Transverse colon (tissue), 4 donors: ENCODE data around the gene CD22. TPM values are rescaled to one million over a fixed set of nuclear protein-coding genes. Genes with fewer than 3 reads are reported as not detected.
"Not testable (repeated sequence)": the region's sequence is repeated elsewhere in the genome, so short reads cannot be mapped to it uniquely, and the experiment has no call there.

Source experiments
- DNase-seq: peaks from one replicate; pipeline ENCODE4 v3.0.0-alpha.2; 2019
- H3K27ac ChIP-seq, 4 donors: fragments of 200-600 bp; sonication (generic); 2 replicates each; pipeline ENCODE4 v1.5.1; 2016 to 2018; ENCODE audit warnings: inconsistent platforms in 4 of 4
- H3K27me3 ChIP-seq: fragments of 200-600 bp; sonication (generic); 2 replicates; pipeline ENCODE4 v1.5.1; 2017; ENCODE audit warnings: inconsistent platforms
- H3K36me3 ChIP-seq, 4 donors: fragments of 200-600 bp; sonication (generic); 2 replicates each; pipeline ENCODE4 v1.5.1; 2017 to 2019; ENCODE audit warnings: inconsistent platforms in 4 of 4
- H3K4me1 ChIP-seq, 4 donors: fragments of 200-600 bp; sonication (generic); 2 replicates each; pipeline ENCODE4 v1.5.1; 2017 to 2020; ENCODE audit warnings: inconsistent platforms in 4 of 4
- H3K4me3 ChIP-seq, 4 donors: fragments of 200-600 bp; sonication (generic); 1 replicate in 1 of 4; 2 replicates in 3 of 4; pipeline versions ENCODE4 v1.5.1 to v1.6.1; 2017 to 2019; ENCODE audit warnings: inconsistent platforms in 4 of 4
- H3K9me3 ChIP-seq, 2 donors: fragments of 200-600 bp; sonication (generic); 2 replicates each; pipeline ENCODE4 v1.5.1; 2017 to 2019; ENCODE audit warnings: inconsistent platforms in 2 of 2
- EP300 ChIP-seq: sonication (generic); formaldehyde crosslinking; IDR thresholded peaks from one replicate; pipeline ENCODE4 v1.6.1; 2017; ENCODE audit warnings: antibody characterized with exemption, low read depth
- POLR2A ChIP-seq: fragments of 450-650 bp; IDR thresholded peaks from one replicate; pipeline ENCODE4 v1.6.1; 2016; ENCODE audit warnings: antibody characterized with exemption, mild to moderate bottlenecking, moderate library complexity
- POLR2AphosphoS5 ChIP-seq, 3 donors: sonication (generic); formaldehyde crosslinking; IDR thresholded peaks; one replicate each; pipeline ENCODE4 v1.6.1; 2016; ENCODE audit warnings: antibody characterized with exemption in 3 of 3
- WGBS, 2 donors: methylation state at CpG; one replicate each; pipeline ENCODE4 v1.1.5; 2018; ENCODE audit warnings: low coverage in 1 of 2; 5-methylcytosine and 5-hydroxymethylcytosine counted together
- in situ Hi-C, 4 donors: fragments of 200-750 bp; cut with MboI; loops; one replicate each; pipeline versions ENCODE4 v1.15.0 to v1.15.1; 2017; ENCODE audit warnings: low sequenced_read_pairs in 3 of 4, low pct_ligation_motif_present in 1 of 4, low pct_unique_long_range_greater_than_20kb in 1 of 4
- intact Hi-C: fragments of 100-400 bp; cut with DNase I; formaldehyde crosslinking; loops from one replicate; pipeline ENCODE4 v1.15.1; 2023; ENCODE audit warnings: low total_unique reads
- total RNA-seq, 4 donors: library from RNA; depleted of rRNA; stranded (reverse); fragments of >200 nt; gene quantifications; one replicate each; pipeline ENCODE4 v1.1.0, GENCODE V29; 2016
- TF ChIP-seq, protein P1 (sequence below), 5 experiments: fragments of 200-600 bp in 3 of 5; fragments of 450-650 bp in 2 of 5; sonication (generic) in 3 of 5; IDR thresholded peaks; 1 replicate in 2 of 5; 2 replicates in 3 of 5; pipeline ENCODE4 v1.5.1; 2016 to 2017; ENCODE audit warnings: antibody characterized with exemption in 5 of 5, inconsistent platforms in 3 of 5, mild to moderate bottlenecking in 2 of 5, moderate library complexity in 1 of 5

CD22 gene
- total RNA-seq, 4 donors from 2014 or later: 4.4 to 27.7 (median 21.1) TPM; not detected in 1

DNA sequence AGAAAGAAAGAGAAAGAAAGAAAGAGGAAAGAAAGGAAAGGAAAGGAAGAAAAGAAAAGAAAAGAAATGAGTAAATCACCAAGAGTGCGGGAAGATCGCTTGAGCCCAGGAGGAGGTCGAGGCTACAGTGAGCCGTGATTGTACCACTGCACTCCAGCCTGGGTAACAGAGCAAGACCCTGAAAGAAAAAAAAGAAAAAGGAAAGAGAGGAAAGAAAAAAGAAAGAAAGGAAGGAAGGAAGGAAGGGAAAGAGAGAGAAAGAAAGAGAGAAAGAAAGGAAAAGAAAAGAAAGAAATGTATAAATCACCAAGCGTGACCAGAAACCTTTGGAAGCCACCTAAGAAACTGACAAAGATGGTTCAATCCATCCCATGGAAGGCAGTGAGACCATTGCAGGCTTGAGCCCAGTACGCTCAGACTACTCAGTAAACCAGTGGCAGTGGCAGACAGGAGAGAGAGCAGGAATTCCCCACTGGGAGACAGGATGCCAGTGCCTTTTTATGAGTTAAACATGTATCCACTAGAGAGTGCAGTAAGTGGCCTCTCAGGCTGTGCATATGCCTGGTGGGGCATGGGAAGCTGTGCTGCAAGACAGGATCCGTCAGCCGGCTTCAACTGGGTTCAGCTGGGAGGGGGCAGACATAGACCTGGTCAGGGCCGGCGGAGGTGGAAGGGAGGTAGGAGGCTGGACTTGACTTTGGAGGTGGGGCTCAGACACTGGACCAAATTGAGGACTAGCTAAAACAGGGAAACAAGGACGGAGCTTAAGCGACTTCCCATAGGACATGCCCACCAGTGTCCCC lies 46.7 kb downstream of the CD22 start:
- Histone ChIP-seq H3K9me3 (no peaks in the 10 kb centered on the region), H3K4me3 (no peak overlapping the region), H3K27ac (no peak overlapping the region), H3K4me1 (peaks cover 0 to 8% (median 2%) of the 10 kb centered on the region in 4 donors), H3K36me3 (no peaks in the 10 kb centered on the region), H3K27me3 (no peaks in the 10 kb centered on the region)
- intact Hi-C loops (no loop called here), in situ Hi-C loops (no loop called here)
- WGBS, 2 donors: 90 to 92% methylated on average over 11 to 12 of the region's 12 CpGs
- DNase-seq: no peak
- TF ChIP-seq EP300 (no peak), POLR2AphosphoS5 (IDR thresholded peaks at IDR 0.05) (no peak), POLR2A (no peak)
- TF ChIP-seq, protein P1, sequence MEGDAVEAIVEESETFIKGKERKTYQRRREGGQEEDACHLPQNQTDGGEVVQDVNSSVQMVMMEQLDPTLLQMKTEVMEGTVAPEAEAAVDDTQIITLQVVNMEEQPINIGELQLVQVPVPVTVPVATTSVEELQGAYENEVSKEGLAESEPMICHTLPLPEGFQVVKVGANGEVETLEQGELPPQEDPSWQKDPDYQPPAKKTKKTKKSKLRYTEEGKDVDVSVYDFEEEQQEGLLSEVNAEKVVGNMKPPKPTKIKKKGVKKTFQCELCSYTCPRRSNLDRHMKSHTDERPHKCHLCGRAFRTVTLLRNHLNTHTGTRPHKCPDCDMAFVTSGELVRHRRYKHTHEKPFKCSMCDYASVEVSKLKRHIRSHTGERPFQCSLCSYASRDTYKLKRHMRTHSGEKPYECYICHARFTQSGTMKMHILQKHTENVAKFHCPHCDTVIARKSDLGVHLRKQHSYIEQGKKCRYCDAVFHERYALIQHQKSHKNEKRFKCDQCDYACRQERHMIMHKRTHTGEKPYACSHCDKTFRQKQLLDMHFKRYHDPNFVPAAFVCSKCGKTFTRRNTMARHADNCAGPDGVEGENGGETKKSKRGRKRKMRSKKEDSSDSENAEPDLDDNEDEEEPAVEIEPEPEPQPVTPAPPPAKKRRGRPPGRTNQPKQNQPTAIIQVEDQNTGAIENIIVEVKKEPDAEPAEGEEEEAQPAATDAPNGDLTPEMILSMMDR (IDR thresholded peaks at IDR 0.05): no peak

DNA sequence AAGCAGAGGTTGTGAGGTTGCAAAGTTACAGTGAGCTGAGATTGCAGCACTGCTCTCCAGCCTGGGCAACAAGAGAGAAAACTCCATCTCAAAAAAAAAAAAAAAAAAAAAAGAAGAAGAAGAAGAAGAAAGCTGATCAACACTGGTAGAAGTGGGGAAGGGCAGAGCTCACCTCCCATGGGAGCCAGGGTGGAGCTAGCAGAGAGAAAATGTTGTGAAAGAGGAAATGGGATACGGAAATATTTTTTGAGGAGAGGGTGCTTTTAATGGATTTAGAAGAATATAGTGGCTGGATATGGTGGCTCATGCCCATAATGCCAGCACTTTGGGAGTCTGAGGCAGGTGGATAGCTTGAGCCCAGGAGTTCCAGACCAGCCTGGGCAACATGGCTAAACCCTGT lies 48.7 kb downstream of the CD22 start:
- H3K4me1 ChIP-seq: peaks cover 0 to 8% (median 2%) of the 10 kb centered on the region in 4 donors
- in situ Hi-C loops: no loop called here

DNA sequence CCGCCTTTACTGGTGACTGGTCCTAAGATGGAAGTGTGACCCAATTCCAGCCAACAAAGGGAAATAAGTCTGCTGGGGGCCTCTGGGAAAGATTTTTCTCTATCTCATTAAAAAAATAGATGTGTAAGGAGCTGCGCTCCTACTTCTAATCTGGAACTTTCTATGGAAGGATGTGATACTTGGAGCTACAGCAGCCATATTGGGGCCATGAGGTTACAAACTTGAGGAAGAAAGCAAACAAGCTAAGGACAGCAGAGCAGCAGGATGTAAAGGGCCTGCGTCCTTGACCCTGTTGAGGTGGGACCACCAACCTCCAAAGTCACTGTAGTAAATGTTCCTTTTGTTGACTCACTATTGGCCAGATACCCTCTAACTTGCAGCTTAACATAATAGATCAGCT lies 49.4 kb downstream of the CD22 start:
- DNase-seq: no peak
- H3K36me3 ChIP-seq: no peaks in the 10 kb centered on the region

More for the DNA sequence above, 48.7 kb downstream of the CD22 start:
- Histone ChIP-seq H3K27ac (no peak overlapping the region), H3K27me3 (no peaks in the 10 kb centered on the region), H3K4me3 (no peak overlapping the region), H3K36me3 (no peaks in the 10 kb centered on the region), H3K9me3 (no peaks in the 10 kb centered on the region)
- WGBS, 2 donors: 14 to 63% methylated on average over 1 of the region's 1 CpG
- intact Hi-C loops: no loop called here
- TF ChIP-seq, protein P1 (IDR thresholded peaks at IDR 0.05): no peak
- TF ChIP-seq EP300 (no peak), POLR2AphosphoS5 (IDR thresholded peaks at IDR 0.05) (no peak), POLR2A (no peak)
- DNase-seq: no peak

DNA sequence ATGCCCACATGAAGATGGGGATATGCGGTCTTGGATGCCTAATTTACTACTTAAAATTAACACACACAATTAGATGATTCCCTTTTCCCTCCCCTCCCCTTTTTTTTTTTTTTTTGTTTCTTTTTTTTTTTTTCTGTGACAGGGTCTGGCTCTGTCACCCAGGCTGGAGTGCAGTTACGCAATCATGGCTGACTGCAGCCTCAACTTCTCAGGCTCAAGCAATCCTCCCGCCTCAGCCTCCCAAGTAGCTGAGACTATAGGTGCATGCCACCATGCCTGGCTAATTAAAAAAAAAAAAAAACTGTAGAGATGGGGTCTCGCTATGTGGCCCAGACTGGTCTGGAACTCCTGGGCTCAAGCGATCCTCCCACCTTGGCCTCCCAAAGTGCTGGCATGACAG lies 50.6 kb downstream of the CD22 start:
- H3K4me1 ChIP-seq, in situ Hi-C loops, intact Hi-C loops, H3K36me3 ChIP-seq, H3K4me3 ChIP-seq, H3K9me3 ChIP-seq, H3K27me3 ChIP-seq, DNase-seq, H3K27ac ChIP-seq: not testable (repeated sequence)
- 85 to 90% methylated on average over 2 to 5 of the region's 5 CpGs for WGBS, 2 donors

More for the DNA sequence above, 49.4 kb downstream of the CD22 start:
- 86 to 98% methylated on average over 1 to 3 of the region's 3 CpGs for WGBS, 2 donors
- intact Hi-C loops (no loop called here), in situ Hi-C loops (no loop called here)
- H3K4me3 ChIP-seq: no peak overlapping the region
- TF ChIP-seq, protein P1 (IDR thresholded peaks at IDR 0.05): no peak
- TF ChIP-seq EP300 (no peak), POLR2AphosphoS5 (IDR thresholded peaks at IDR 0.05) (no peak), POLR2A (no peak)
- peaks cover 0 to 8% (median 2%) of the 10 kb centered on the region in 4 donors for H3K4me1 ChIP-seq
- H3K27me3 ChIP-seq: no peaks in the 10 kb centered on the region
- no peak overlapping the region for H3K27ac ChIP-seq
- no peaks in the 10 kb centered on the region for H3K9me3 ChIP-seq
